Endometrial microvascular endothelial cells (primary cell): ENCODE measurements around the gene SMPDL3A. TPM values are rescaled to one million over a fixed set of nuclear protein-coding genes. Genes with fewer than 3 reads are reported as not detected.

Source experiments
- in situ Hi-C: cut with HindIII; loops from 2 replicates; pipeline ENCODE4 v1.10.0; 2017; ENCODE audit warnings: low sequenced_read_pairs, low pct_unique_long_range_greater_than_20kb; ENCODE audit errors: inconsistent ontology term
- total RNA-seq: library from RNA; depleted of rRNA; stranded (reverse); fragments of >200 nt; gene quantifications from one replicate; pipeline ENCODE4 v1.2.3, GENCODE V29; 2015; ENCODE audit errors: inconsistent ontology term

SMPDL3A gene
- total RNA-seq, 1 donor from 2014 or later = 1.6 TPM

DNA sequence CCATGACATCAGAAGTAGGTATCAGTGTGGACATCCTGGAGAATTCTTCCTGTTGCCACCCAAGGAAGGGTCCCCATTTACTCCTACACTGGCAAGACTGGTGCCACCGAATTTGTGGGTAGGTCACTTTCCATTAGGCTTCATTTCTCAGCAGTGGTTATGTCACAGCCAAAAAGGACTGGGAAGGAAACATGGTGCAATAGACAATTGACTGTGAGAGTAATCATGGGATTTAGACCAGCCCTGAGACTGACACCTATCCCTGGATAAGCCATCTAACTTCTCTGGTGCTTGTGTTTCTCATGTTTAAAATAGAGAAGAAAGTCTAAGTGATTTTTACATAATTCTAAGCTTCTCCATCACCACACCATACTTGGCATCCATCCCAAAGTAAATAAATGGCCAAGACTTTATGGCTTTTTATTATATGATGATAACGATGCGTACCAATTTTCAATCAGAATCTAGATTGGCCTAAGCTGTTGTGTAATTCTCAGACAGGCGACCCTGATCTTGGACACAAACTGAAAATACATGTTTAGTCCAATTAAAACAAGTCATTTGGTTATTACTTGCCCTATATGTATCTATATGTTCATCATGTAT lies 10.2 kb downstream of the SMPDL3A start:
- in situ Hi-C loops = no loop called here

DNA sequence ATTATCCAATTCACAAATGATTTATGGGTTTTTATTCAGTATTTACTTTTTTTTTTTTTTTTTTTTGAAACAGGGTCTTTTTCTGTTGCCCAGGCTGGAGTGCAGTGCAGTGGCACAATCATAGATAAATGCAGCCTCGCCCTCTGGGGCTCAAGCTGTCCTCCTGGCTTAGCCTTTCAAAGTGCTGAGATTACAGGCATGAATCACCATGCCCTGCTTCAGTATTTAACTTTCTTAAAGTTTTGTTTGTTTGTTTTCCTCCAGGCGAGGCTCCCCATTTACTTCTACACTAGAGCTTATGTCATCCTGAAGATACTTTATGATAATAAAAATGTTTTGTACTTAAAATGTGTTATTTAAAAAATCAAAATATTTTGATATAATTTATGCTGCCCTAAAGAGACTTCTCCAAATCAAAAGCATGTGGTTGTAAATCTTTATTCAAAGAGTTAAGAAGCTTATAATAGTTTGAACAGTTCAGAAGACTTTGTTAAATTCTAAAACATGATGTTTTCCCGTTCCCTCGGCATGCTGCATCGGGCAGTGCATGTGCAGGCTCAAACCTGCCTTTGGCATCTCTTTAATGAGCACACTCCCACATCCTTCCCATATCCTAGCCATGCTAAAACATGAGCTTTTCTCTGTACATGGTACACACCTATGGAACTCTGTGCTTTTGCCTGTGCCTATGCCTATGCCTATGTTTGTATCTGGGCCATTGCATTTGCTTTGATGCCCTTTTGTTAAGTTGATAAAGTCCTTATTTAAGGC lies 11.0 kb downstream of the SMPDL3A start:
- in situ Hi-C loops = no loop called here

DNA sequence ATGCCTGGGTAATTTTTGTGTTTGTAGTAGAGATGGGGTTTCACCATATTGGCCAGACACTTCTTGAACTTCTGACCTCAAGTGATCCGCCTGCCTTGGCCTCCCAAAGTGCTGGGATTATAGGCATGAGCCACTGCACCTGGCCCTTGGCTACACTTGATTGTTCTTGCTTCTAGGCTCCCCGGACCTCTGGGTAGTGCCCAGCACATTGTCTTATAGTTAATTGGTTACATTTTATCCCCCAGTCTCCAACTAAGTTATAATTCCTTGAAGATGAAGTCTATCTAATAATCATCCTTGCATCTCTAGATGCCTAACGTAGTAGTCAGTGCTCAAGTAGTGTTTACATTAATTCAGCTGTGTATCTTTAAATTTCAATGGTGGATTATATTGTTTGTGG lies 11.8 kb downstream of the SMPDL3A start:
- in situ Hi-C loops = no loop called here

DNA sequence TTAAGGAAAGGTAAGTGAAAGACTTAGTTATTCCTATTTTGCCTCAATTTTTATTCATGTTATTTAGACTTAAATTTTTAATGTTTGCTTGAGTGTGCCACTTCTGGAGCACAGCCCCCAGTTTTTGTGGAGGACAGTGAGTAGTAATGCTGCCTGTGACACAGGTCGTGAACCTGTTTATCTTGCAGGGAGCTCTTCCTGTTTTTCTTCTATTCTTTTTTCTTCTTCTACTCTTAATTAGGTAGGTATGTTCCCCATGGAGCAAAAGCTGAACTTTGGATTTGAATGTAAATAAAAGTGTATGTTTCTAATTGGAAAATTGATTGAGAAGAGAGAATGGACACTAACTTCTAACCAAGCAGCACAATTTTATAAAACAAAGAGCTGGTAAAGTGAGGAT lies 12.3 kb downstream of the SMPDL3A start:
- in situ Hi-C loops = no loop called here

DNA sequence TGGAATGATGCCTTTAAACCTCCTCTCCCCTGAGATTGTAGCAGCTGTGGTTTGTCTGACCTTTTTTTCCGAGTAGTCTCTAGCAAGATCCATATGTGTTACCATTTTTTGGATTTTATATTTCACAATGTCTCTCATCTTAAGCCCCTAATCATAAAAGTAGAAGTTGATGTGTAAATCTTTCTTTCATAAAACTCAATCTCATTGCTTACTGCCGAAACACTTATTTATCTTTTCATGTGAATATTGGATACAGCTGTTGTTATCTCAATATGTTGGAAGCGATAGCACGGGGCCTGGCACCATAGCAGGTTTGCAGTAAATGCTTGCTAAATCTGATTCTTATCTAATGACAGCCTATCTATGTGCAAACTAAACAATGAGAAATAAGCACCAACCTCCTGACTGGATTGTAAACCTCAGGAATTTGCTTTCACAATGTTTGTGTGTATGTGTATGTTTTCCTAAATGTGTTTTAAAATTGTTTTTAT lies 14.2 kb downstream of the SMPDL3A start:
- in situ Hi-C loops = no loop called here

DNA sequence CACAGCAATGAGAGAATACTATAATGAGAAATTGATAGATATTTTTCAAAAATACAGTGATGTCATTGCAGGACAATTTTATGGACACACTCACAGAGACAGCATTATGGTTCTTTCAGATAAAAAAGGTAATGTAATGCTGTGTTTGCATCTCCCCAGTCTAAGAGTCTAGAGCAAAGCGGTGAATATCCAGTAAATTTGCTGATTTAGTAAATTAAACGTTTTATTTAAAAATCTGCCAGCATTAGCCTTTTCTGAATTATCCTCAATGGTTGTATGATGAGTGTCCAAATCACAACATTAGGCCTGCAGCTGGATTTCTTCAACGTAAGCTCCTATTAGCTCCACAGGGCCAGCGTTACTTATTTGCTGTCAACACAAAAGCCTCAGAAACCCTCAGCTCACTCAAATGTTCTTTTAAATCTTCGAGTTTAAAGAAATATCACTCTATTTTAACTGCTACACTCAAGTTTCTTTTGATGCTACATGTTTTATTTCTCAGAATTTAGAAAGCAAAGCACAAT lies 16.0 kb downstream of the SMPDL3A start:
- in situ Hi-C loops = no loop called here

DNA sequence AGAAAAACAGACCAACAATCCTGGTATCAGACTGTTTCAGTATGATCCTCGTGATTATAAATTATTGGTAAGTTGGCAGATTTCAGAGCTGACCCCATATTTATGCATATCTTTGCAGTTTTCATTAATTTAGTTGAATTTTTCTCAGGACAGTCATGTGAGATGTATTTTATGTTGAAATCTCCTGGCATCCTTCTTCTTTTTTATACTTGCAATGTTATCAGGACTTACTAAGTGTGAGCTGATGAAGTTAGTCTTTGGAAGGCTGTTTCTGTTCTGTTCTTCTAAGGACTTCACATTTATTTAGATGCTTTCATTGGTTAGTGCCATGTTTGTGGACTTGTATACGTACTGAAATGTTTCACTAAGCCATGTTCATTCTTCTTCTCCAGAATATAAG lies 17.2 kb downstream of the SMPDL3A start:
- in situ Hi-C loops = no loop called here

DNA sequence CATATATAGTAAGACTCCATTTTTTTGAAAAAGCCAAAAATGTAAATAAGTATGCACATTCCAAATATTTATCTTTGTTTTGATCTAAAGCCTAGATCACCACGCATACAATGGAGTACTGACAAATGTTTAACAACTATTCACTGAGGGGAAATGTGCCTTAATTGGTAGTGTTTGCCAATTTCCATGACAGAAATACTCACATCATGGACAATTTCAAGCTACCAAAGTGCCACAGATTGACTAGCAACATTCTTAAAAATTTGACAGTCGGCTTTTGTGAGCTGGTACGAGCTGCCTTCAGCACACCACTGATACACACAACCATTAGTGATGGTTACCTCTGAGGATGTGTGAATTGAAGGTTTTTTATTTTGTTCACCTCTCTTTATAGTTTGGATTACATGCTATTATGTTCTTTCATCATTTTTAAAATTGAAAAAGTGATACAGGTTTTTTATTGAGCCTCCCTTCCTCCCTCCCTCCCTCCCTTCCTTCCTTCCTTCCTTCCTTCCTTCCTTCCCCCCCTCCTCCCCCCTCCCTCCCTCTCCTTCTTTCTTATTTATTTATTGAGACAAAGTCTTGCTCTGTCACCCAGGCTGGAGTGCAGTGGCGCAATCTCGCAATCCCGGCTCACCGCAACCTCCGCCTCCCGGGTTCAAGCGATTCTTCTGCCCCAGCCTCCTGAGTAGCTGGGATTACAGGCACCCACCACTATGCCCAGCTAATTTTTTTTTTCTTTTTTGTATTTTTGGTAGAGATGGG lies 19.2 kb downstream of the SMPDL3A start:
- in situ Hi-C loops = no loop called here

DNA sequence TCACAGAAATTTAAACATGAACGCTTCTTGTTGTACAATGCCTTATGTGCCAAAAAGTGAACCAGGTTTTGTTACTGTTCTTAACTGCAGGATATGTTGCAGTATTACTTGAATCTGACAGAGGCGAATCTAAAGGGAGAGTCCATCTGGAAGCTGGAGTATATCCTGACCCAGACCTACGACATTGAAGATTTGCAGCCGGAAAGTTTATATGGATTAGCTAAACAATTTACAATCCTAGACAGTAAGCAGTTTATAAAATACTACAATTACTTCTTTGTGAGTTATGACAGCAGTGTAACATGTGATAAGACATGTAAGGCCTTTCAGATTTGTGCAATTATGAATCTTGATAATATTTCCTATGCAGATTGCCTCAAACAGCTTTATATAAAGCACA lies 19.9 kb downstream of the SMPDL3A start:
- in situ Hi-C loops = no loop called here

DNA sequence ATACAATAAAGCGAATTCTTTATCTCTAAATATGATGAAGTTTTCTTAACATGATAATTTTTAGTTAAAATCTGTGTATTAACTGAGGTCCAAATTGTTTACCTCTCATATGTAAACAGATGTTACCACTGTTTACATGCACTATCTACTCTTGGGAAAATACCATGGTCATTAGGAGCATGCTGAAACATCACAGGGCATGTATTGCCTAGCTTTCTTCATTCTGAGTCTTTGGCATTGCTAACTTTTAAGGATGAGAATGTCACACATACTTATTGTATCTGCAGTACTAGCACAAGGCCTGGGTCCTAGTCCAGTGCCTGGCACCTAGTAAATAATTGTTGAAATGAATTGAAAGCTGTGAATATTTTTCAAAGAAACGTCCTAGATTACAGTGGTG lies 20.6 kb downstream of the SMPDL3A start:
- in situ Hi-C loops = no loop called here

DNA sequence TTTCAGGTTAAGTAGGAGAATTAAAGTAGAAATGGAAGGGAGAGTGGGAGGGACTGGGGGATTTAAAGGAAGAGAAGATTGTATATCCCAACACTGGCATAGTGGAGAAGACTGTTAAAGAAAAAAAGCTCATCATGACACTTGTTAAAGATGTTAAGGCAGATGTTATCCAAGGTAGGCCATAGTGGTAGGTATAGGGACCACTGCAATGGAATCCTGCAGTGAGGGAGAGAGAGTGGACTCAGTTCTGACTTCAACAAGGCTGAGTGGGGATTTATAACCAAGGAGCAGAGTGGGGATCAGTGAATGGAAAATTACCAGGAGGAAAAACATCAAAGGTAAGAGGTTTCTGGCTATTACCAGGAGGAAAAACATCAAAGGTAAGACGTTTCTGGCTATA lies 21.1 kb downstream of the SMPDL3A start:
- in situ Hi-C loops = no loop called here

DNA sequence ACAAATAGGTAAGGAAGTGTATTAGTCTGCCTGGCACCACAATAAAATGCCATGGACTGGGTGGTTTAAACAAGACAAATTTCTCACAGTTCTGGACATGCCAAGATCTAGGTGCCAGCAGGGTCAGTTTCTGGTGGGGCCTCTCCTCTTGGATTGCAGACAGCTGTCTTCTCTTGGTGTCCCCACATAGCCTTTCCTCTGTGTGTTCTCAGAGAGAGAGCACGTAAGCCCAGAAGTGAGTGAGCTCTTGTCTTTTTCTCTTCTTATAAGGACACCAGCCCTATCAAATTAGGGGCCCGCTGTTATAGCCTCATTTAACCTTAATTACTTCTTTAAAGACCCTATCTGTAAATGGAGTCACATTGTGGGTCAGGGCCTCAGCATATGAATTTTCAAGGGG lies 28.3 kb downstream of the SMPDL3A start:
- in situ Hi-C loops = no loop called here

DNA sequence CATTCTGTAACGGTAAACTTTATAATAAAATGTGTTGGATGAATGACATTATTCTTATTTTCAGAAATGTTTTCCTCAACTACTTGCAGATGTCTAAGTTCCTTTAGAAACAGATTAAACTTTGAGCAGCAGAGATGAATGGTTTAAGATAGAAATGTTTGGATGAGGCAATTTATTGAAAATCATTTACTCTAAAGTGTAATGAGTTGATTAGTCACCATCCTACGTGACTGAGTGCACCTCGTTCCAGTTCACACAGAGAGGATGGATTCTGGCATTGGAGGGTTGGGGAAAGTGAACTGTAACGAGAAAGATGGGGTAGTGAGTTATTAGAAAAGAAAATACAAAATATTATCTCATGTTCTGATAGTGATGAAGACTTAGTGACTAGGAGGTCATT lies 28.7 kb downstream of the SMPDL3A start:
- in situ Hi-C loops = no loop called here

DNA sequence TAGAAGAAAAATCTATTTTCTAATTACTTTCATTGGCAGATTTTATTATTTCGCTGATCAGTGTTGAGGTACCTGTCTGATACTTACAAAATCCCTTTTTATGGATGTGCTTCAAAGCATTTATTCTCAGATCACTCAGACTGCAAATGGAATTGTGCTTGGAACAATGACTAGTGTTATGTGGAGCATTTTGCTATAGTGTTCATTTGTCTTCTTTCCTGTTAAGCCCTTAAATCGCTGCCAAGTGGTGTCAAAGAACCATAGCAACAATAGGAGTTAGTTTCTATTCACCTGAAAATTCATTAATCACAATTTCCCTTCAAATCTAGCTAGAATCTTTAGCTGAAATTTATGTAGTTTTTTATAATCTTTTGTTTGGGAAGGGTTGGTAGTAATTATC lies 29.8 kb downstream of the SMPDL3A start:
- in situ Hi-C loops = no loop called here

DNA sequence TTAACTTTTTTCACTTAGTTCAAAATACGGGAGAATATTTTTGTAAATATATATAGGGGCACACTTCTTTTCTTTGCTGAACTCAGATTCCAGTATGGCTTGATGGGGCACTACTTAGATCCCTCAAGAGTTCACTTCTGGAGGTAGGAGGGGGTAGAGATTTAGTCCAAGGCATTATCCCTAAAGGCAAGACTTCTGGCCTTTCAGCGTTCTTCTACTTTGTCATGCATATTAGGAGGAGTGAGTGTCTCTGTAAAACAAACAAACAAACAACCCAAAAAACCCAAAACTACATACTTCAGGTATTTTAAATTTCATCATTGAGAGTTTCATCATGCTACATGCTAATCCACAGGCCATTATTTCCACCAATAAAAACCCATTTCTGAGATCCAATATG lies 32.0 kb downstream of the SMPDL3A start:
- in situ Hi-C loops = no loop called here

DNA sequence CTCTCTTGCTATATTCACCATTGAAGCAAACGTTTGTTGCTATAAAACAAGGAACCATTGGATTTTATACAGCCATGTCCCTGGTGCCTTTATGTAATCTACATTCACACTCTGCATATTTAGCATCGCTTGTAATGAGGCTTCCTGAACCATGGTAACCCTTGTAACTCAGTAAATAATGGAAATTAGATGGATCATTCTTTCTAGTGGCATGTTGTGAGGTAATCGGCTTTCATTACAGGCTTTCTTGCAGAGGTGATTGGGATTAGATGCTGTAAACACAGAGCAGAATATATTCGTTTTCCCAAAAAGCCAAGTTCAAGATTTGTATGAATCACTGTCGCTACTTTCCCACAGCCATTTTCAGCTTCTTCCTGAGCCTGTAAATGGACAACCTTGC lies 36.1 kb downstream of the SMPDL3A start:
- in situ Hi-C loops = no loop called here

DNA sequence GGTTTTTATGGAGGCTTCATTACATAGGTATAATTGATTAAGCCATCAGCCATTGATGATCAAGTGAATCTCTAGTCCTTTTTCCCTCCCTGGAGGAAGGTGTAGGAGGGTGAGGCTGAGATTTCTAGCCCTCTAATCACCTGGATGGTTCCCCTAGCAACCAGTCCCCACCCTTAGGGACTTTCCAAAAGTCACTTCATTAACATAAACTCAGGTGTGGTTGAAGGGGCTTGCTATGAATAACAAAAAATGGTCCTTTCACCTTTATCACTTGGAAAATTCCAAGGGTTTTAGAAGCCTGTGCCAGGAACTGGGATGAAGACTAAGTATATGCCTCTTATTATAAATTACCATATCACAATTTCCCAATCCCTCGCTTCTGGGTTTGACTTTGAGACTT lies 40.4 kb downstream of the SMPDL3A start:
- in situ Hi-C loops = no loop called here

DNA sequence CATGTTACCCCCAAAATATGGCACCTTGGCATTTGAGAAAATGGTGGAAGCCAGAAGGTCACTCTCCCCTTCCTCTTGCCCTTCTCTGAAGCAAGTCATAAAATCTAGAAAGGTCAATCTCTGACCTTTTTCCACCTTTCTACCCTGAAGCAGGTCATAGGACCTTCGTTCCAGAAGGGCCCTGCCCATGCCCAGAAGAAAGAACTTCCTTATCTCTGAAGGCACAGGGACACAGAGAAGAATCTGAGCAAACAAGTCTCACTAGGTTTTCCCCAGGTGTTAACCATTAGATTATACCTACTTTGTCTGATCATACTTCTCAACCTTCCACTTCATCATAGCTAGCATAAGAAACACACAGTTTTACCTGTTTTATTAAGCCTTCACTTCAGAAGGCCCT lies 42.5 kb downstream of the SMPDL3A start:
- in situ Hi-C loops = no loop called here

DNA sequence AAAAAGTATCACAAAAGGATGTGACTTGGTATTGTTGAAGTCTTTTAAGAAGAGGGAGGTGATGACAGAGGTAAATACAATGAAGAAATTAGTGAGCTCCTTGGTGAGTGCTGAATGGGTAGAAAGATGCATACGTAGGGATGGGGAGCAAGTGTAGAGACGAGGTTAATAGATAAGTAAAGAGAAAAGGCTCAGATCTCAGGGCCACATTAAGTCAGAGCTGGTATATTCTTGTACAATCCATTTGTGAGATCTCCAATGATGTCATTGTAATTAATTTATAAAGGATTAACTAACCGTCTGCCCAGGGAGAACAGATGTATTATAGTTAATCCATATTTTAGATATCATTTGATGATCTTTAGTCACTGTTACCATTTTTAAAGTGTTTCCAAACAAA lies 43.4 kb downstream of the SMPDL3A start:
- in situ Hi-C loops = no loop called here

DNA sequence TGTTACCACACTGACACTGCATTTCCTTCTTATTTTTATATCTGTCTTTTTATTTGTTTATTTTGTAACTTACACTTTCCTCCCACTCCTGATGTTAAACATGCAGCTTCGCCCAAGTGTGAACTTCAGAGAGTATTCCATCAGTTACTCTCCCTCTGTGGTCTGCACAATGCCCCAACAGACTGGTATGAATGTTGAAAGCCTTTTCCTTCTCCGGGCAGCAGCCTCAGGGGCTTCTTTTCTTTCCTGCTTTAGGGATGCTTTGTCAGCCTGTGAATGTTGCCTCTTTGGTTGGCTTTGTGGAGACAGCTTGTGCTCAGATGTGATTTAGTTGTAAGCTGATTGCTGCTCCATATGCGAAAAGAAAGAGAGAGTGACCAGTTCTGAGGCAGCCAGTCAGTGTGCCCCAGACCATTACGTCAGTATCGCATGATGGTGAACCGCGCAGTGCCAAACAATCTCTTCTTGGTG lies 44.0 kb downstream of the SMPDL3A start:
- in situ Hi-C loops = no loop called here
